Adrenal gland (tissue), 12 donors: ENCODE results near the gene SERPIND1. TPM values are rescaled to one million over a fixed set of nuclear protein-coding genes. Genes with fewer than 3 reads are reported as not detected.
"Not testable (repeated sequence)": the region's sequence is repeated elsewhere in the genome, so short reads cannot be mapped to it uniquely, and the experiment has no call there.

Experiments
- DNase-seq, 7 donors: peaks; one replicate each; pipeline ENCODE4 v3.0.0-alpha.2; 2019 to 2020
- H3K27ac ChIP-seq, 5 donors: fragments of 200-600 bp; sonication (generic) in 4 of 5; 1 replicate in 3 of 5; 2 replicates in 2 of 5; pipeline versions ENCODE4 v1.5.1 to v1.8.0; 2016 to 2020; ENCODE audit warnings: mild to moderate bottlenecking in 1 of 5
- H3K27me3 ChIP-seq: fragments of 200-600 bp; 2 replicates; pipeline ENCODE4 v1.8.0; 2021
- H3K36me3 ChIP-seq, 2 donors: fragments of 200-600 bp; replicated peaks in 1 of 2; 1 replicate in 1 of 2; 2 replicates in 1 of 2; pipeline versions ENCODE4 v1.5.1 to v1.8.0; 2018 to 2022
- H3K4me1 ChIP-seq, 2 donors: fragments of 200-600 bp; replicated peaks in 1 of 2; 1 replicate in 1 of 2; 2 replicates in 1 of 2; pipeline versions ENCODE4 v1.5.1 to v1.8.0; 2018 to 2021
- H3K4me3 ChIP-seq, 4 donors: fragments of 200-600 bp; sonication (generic) in 3 of 4; one replicate each; pipeline ENCODE4 v1.5.1; 2016 to 2018
- H3K9me3 ChIP-seq, 3 donors: fragments of 200-600 bp; sonication (generic) in 1 of 3; replicated peaks in 1 of 3; 1 replicate in 2 of 3; 2 replicates in 1 of 3; pipeline versions ENCODE4 v1.5.1 to v1.8.0; 2016 to 2021
- POLR2A ChIP-seq, 2 donors: fragments of 450-650 bp; IDR thresholded peaks; one replicate each; pipeline ENCODE4 v1.6.1; 2017; ENCODE audit warnings: antibody characterized with exemption in 2 of 2, mild to moderate bottlenecking in 2 of 2, moderate library complexity in 1 of 2
- WGBS, 4 donors: extraction: QIAGEN DNeasy Blood & Tissue Kit in 2 of 4; methylation state at CpG; one replicate each; pipeline versions ENCODE4 v1.1.5 to v1.1.7; 2013 to 2017; 5-methylcytosine and 5-hydroxymethylcytosine counted together
- intact Hi-C, 2 donors: fragments of 100-400 bp; cut with DNase I; formaldehyde crosslinking; loops; one replicate each; pipeline versions ENCODE4 v1.14.1 to v1.15.0; 2022 to 2023
- polyA plus RNA-seq, 3 donors: library from polyadenylated mRNA; stranded (reverse); fragments of 200-250 nt in 2 of 3; fragments of 350-450 nt in 1 of 3; fragmentation: Illumina TruSeq in 1 of 3; extraction: RNeasy Lipid Tissue Mini Kit (QIAGEN cat#74804) in 1 of 3; gene quantifications; one replicate each; pipeline ENCODE4 v1.2.3, GENCODE V29; 2013 to 2014
- total RNA-seq, 9 donors: library from RNA; depleted of rRNA in 4 of 9; stranded (reverse); fragments of >200 nt in 4 of 9; fragments of 120-200 nt in 1 of 9; fragmentation: NEBNext Ultra II Directional in 1 of 9; extraction: Animal tissue kit (Norgen Biotek cat#: 25700) in 1 of 9; gene quantifications; one replicate each; pipeline versions ENCODE4 v1.1.0 to v1.2.4, GENCODE V29; 2013 to 2023
- TF ChIP-seq, protein P1 (sequence below), 6 experiments: fragments of 450-650 bp in 4 of 6; fragments of 200-600 bp in 2 of 6; sonication (generic) in 1 of 6; IDR thresholded peaks; 1 replicate in 5 of 6; 2 replicates in 1 of 6; pipeline versions ENCODE4 v1.5.1 to v1.8.0; 2016 to 2021; ENCODE audit warnings: antibody characterized with exemption in 6 of 6, mild to moderate bottlenecking in 2 of 6, moderate library complexity in 1 of 6
- donor health status: healthy with polysubstance abuse.
- donor health status: Bipolar disorder and iron deficiency.
- donor health status: DM: yes; HTN: yes; CAD: no.
- donor health status: DM: no; HTN: no; CAD: no.
- donor health status: DM: no; HTN: no; CAD: no.
- donor health status: DM: yes; HTN: yes; CAD: no.

Gene SERPIND1
- total and polyA plus RNA-seq, 12 donors, result 0.10 to 1.0 (median 0.17) TPM; not detected in 2

DNA sequence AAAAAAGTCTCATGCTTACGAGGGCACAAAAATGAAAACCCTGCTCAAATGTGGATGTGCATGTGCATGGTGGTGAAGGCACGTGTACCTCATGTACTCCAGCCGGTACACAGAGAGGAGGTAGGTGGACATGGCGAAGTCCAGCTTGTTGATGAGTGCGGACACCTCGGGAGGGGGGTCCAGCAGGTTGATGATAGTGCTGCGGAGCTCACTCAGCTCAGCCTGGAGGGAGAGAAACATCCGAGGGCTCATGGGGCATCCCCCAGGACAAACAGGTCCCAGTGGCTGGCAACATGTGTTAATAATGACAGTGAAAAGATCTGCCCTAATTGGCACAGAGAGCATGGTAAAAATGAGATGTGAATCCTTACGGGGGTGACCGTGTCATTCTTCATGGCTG is 9.2 kb upstream of the SERPIND1 start:
- no peaks in the 10 kb centered on the region for H3K27me3 ChIP-seq
- H3K36me3 ChIP-seq, result peaks cover 0 to 46% of the 10 kb centered on the region in 2 donors
- H3K9me3 ChIP-seq, result no peaks in the 10 kb centered on the region
- intact Hi-C loops, result no loop called here
- WGBS, 4 donors, result 87 to 95% (median 93%) methylated on average over 10 of the region's 10 CpGs
- H3K4me1 ChIP-seq, result no peaks in the 10 kb centered on the region
- no peak for TF ChIP-seq POLR2A (IDR thresholded peaks at IDR 0.05)
- TF ChIP-seq, protein P1, sequence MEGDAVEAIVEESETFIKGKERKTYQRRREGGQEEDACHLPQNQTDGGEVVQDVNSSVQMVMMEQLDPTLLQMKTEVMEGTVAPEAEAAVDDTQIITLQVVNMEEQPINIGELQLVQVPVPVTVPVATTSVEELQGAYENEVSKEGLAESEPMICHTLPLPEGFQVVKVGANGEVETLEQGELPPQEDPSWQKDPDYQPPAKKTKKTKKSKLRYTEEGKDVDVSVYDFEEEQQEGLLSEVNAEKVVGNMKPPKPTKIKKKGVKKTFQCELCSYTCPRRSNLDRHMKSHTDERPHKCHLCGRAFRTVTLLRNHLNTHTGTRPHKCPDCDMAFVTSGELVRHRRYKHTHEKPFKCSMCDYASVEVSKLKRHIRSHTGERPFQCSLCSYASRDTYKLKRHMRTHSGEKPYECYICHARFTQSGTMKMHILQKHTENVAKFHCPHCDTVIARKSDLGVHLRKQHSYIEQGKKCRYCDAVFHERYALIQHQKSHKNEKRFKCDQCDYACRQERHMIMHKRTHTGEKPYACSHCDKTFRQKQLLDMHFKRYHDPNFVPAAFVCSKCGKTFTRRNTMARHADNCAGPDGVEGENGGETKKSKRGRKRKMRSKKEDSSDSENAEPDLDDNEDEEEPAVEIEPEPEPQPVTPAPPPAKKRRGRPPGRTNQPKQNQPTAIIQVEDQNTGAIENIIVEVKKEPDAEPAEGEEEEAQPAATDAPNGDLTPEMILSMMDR (IDR thresholded peaks at IDR 0.05), result no peak
- no peak overlapping the region for H3K4me3 ChIP-seq
- no peak for DNase-seq
- no peak overlapping the region for H3K27ac ChIP-seq

DNA sequence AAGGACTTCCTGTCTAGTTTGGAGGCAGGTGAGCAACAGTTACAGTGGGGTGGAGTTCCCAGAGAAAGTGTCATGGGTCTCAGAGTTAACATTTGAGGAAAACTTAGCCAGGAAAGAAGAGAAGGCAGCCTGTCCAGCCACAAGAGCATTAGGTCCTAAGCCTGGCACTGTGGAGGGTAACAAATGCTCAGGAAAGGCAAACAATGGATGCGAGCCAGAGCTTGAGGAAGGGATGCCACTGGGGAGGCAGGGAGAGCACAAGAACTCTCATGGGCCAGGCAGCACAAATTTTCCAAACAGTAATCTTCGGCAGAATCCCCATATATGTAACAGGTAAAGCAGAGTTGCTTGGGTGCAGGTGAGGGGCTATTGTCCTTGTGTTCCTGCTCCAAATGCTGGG is 8.0 kb upstream of the SERPIND1 start:
- Histone ChIP-seq H3K4me1 (no peaks in the 10 kb centered on the region), H3K27me3 (no peaks in the 10 kb centered on the region), H3K9me3 (no peaks in the 10 kb centered on the region), H3K27ac (no peak overlapping the region), H3K4me3 (no peak overlapping the region), H3K36me3 (peaks cover 0 to 40% of the 10 kb centered on the region in 2 donors)
- 94 to 97% (median 95%) methylated on average over 2 of the region's 2 CpGs for WGBS, 4 donors
- no peak for DNase-seq
- no peak for TF ChIP-seq POLR2A (IDR thresholded peaks at IDR 0.05)
- TF ChIP-seq, protein P1 (IDR thresholded peaks at IDR 0.05), result no peak
- intact Hi-C loops, result no loop called here

DNA sequence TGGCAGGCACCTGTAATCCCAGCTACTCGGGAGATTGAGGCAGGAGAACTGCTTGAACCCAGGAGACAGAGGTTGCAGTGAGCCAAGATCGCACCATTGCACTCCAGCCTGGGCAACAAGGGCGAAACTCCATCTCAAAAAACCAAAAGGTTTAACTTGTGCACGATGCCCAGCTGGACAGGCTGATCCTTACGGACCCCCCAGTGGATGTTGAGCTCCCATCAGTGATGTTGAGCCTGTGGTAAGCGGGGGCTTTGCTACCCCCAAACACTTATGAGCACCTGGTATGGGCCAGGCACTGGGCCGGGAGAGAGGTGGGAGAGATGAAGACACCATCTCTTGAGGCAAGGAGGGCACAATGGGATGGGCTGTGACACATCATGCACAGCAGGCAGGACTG is 7.4 kb upstream of the SERPIND1 start:
- Histone ChIP-seq H3K27me3 (no peaks in the 10 kb centered on the region), H3K9me3 (no peaks in the 10 kb centered on the region), H3K36me3 (peaks cover 0 to 34% of the 10 kb centered on the region in 2 donors), H3K4me3 (no peak overlapping the region), H3K4me1 (no peaks in the 10 kb centered on the region), H3K27ac (no peak overlapping the region)
- intact Hi-C loops, result no loop called here
- 95 to 100% (median 96%) methylated on average over 4 to 7 of the region's 7 CpGs for WGBS, 4 donors
- no peak for DNase-seq
- no peak for TF ChIP-seq POLR2A (IDR thresholded peaks at IDR 0.05)
- TF ChIP-seq, protein P1 (IDR thresholded peaks at IDR 0.05), result no peak

DNA sequence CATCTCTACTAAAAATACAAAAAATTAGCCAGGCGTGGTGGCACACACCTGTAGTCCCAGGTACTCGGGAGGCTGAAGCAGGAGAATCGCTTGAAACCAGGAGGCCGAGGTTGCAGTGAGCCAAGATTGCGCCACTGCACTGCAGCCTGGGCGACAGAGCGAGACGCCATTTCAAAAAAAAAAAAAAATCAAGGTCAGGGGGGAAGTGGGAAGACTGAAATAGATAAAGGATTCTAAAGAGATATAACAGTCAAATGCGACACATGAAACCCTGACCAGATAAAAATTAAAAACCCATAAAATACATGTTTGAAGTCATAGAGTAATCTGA is 4.5 kb upstream of the SERPIND1 start:
- H3K9me3 ChIP-seq, intact Hi-C loops, H3K27ac ChIP-seq, DNase-seq, H3K4me3 ChIP-seq, H3K27me3 ChIP-seq, H3K4me1 ChIP-seq: not testable (repeated sequence)
- WGBS, 4 donors, result 83 to 95% (median 91%) methylated on average over 9 of the region's 9 CpGs
- peaks cover 0 to 13% of the 10 kb centered on the region in 2 donors for H3K36me3 ChIP-seq

DNA sequence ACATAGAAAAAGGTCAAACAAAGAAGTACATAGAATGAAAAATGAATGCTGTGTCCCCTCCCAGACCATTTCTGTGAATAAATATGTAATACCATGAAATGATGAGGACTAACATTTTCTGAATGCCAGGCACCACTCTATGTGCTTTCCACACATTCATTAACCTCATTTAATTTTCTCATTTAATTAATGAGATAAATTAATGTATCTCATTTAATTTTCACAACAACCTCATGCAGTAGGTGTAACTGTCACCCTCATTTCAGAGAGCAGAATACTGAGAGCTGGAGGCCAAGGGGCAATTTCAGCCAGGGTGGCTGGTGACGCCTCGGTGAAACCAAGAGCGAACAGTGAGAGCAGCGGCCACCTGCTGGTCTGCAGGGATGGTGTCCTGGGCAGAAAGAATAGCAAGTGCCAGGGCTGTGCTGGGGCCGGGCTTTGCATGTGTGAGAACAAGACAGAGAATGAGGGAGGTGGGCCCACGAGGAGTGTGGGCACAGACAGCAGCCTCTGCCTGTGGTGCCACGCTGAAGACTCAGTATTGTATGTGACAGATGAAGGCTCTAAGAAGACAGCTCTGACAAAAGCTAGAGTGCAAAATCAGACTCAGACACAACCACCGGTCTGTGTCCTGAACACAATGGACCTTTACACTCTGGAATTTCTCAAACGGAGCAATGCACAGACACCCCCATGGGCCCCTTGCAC is 1.8 kb upstream of the SERPIND1 start:
- Histone ChIP-seq H3K27me3 (no peaks in the 10 kb centered on the region), H3K27ac (no peak overlapping the region), H3K9me3 (no peaks in the 10 kb centered on the region), H3K4me1 (no peaks in the 10 kb centered on the region), H3K36me3 (no peaks in the 10 kb centered on the region), H3K4me3 (no peak overlapping the region)
- no peak for TF ChIP-seq POLR2A (IDR thresholded peaks at IDR 0.05)
- TF ChIP-seq, protein P1 (IDR thresholded peaks at IDR 0.05), result no peak
- no peak for DNase-seq
- intact Hi-C loops, result no loop called here
- WGBS, 4 donors, result 88 to 94% (median 90%) methylated on average over 9 of the region's 9 CpGs
